BE2C (cell line): ENCODE data around the gene IPPK. TPM values are rescaled to one million over a fixed set of nuclear protein-coding genes. Genes with fewer than 3 reads are reported as not detected.

ENCODE experiments used
- DNase-seq: peaks from one replicate; pipeline ENCODE4 v3.0.0-alpha.2; 2020
- H3K27me3 ChIP-seq: fragments of 250-450 bp; sonication (Bioruptor Pico); 2 replicates; pipeline ENCODE4 v1.5.1; 2020; ENCODE audit warnings: mild to moderate bottlenecking
- H3K36me3 ChIP-seq: fragments of 250-450 bp; sonication (Bioruptor Pico); 2 replicates; pipeline ENCODE4 v1.5.1; 2020; ENCODE audit warnings: mild to moderate bottlenecking
- H3K4me1 ChIP-seq: fragments of 250-450 bp; sonication (Bioruptor Pico); 2 replicates; pipeline ENCODE4 v1.5.1; 2020
- H3K4me3 ChIP-seq: 2 replicates; pipeline ENCODE4 v1.5.1; 2011; ENCODE audit warnings: low read depth, low read length
- H3K9me3 ChIP-seq: fragments of 250-450 bp; sonication (Bioruptor Pico); 2 replicates; pipeline ENCODE4 v1.5.1; 2020
- polyA plus RNA-seq: library from polyadenylated mRNA; unstranded; fragments of >200 nt; gene quantifications from one replicate; pipeline ENCODE4 v1.2.1, GENCODE V29; 2012; ENCODE audit warnings: low read depth, missing spikeins; ENCODE audit not compliant: insufficient read length, insufficient read depth
- TF ChIP-seq, protein P1 (sequence below): IDR thresholded peaks from 2 replicates; pipeline ENCODE4 v1.5.1; 2012; ENCODE audit warnings: mild to moderate bottlenecking, low read depth, low read length

Gene IPPK, protein sequence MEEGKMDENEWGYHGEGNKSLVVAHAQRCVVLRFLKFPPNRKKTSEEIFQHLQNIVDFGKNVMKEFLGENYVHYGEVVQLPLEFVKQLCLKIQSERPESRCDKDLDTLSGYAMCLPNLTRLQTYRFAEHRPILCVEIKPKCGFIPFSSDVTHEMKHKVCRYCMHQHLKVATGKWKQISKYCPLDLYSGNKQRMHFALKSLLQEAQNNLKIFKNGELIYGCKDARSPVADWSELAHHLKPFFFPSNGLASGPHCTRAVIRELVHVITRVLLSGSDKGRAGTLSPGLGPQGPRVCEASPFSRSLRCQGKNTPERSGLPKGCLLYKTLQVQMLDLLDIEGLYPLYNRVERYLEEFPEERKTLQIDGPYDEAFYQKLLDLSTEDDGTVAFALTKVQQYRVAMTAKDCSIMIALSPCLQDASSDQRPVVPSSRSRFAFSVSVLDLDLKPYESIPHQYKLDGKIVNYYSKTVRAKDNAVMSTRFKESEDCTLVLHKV
- 17.6 TPM for polyA plus RNA-seq

DNA sequence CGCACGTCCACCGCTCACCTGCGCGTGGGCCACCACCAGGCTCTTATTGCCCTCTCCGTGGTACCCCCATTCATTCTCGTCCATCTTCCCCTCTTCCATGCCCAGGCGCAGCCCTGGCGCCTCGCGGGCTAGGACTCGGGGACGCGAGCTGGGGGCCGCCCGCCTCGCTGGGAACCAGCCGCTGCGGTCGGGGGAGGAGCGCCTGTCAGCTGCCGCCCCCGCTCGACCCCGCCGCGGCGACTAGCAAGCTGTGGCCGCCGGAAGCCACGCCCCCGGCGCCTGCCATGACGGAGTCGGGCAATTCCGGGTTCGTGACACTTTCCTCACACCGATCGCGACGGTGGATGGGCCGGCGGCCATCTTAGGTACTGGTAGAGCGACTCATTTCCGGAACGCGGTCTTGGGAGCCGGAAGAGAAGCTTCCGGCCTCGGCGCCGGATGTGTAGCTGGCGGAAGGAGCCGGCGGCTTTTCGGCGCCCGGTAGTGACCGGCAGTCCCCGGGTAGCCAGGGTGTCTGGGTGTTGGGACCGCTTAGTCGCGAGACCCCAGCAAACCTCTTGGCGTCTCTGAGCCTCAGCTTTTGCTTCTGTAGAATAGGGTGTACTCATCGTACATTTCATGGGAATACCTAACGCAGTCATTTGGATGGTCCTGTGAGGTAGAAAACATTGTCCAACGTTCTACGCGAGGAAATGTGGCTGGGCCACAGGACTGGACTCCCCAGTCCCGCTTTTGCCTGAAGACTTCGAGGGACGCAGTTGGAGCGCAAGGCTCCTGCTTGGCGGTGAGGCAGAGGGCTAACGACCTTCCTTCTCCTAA, at the start of gene IPPK:
IPPK (minus strand) TSS at position 242 of the 819 bp plus-strand sequence; CDS start at position 99, 143 bp downstream.
- H3K36me3 ChIP-seq, result no peaks in the 10 kb centered on the region; the same call in 1 of the 2 replicates
- TF ChIP-seq, protein P1, sequence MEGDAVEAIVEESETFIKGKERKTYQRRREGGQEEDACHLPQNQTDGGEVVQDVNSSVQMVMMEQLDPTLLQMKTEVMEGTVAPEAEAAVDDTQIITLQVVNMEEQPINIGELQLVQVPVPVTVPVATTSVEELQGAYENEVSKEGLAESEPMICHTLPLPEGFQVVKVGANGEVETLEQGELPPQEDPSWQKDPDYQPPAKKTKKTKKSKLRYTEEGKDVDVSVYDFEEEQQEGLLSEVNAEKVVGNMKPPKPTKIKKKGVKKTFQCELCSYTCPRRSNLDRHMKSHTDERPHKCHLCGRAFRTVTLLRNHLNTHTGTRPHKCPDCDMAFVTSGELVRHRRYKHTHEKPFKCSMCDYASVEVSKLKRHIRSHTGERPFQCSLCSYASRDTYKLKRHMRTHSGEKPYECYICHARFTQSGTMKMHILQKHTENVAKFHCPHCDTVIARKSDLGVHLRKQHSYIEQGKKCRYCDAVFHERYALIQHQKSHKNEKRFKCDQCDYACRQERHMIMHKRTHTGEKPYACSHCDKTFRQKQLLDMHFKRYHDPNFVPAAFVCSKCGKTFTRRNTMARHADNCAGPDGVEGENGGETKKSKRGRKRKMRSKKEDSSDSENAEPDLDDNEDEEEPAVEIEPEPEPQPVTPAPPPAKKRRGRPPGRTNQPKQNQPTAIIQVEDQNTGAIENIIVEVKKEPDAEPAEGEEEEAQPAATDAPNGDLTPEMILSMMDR, result no peak
- H3K27me3 ChIP-seq, result no peaks in the 10 kb centered on the region
- H3K4me1 ChIP-seq, result no peaks in the 10 kb centered on the region
- H3K9me3 ChIP-seq, result no peaks in the 10 kb centered on the region
- DNase-seq, result peak; percentile 99
- peak within 1 kb of the TSS; percentile 94 for H3K4me3 ChIP-seq

DNA sequence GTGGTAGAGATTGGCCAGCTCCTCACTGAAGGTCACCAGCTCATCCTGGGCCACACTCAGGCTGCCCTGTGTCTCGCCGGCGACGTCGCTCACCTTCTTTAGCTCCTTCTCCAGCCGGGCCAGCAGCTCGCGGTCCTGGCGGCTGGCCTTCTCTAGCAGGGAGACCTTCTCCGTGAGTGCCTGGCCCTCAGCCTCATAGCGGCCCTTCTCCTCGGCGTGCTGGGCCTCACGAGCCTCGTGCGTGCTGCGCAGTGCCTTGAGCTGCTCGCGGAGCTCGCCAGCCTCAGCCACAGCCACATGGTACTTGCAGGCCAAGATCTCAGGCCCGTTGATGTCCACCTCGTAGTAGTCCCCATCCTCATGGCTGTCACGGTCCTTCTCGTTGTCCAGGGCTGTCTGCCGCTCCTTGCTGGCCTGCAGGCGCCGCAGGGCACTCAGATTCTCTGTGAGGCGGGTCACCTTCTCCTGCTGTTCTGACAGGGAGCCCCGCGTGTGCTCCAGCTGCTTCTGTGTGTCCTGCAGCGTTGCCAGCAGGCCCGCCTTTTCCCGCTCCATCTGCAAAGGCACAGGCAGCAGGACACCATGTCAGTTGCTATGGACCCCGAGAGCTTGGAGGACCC, 49.2 kb upstream of the IPPK start:
- Histone ChIP-seq H3K9me3 (no peaks in the 10 kb centered on the region), H3K4me3 (no peak overlapping the region), H3K27me3 (no peaks in the 10 kb centered on the region), H3K4me1 (no peaks in the 10 kb centered on the region), H3K36me3 (peaks cover 86% of the 10 kb centered on the region)
- TF ChIP-seq, protein P1, result no peak
- no peak for DNase-seq

DNA sequence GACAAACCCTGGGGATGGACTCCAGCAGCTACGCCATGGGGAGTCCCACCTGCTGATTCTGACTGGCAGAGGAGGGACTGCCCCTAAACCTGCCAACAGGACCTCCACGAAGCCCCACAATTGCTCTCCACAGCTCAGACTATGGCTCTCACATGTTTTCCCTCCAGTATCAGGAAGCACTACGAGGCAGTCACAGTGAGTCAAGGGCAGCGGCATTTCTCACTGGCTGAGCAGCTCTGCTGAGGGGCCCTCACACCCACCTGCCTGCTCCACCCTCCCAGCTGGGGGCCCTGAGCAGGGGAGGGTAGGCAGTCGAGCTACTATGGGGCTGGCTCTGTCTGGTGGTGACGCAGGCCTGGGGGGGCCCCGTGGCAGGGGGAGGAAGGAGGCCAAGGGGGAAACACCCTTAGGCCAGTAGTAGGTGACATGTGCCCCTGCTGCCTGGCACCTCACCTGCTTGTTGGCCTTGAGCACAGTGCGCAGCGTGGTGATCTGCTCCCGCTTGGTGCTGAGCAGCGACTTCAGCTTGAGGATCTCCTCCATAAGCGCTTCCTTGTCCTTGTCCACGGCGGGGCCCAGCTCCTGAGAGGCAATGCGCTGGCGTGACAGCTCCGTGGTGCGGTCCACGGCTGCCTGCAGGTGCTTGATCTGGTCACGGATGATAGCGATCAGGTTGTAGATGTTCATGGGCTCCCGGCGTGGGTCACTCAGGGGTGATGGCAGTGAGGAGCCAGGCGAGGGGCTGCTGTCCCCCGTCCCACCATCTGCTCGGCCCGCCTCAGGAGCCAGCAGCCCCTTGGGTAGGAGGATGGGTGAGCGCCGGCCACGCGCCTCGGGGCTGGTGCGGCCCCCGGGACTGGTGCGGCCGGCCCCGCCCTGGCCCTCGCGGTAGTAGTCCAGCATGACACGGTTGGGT, 48.4 kb upstream of the IPPK start:
- DNase-seq, result no peak
- Histone ChIP-seq H3K36me3 (peaks cover 94% of the 10 kb centered on the region), H3K9me3 (no peaks in the 10 kb centered on the region), H3K4me3 (no peak overlapping the region), H3K27me3 (no peaks in the 10 kb centered on the region), H3K4me1 (no peaks in the 10 kb centered on the region)
- TF ChIP-seq, protein P1, result no peak

DNA sequence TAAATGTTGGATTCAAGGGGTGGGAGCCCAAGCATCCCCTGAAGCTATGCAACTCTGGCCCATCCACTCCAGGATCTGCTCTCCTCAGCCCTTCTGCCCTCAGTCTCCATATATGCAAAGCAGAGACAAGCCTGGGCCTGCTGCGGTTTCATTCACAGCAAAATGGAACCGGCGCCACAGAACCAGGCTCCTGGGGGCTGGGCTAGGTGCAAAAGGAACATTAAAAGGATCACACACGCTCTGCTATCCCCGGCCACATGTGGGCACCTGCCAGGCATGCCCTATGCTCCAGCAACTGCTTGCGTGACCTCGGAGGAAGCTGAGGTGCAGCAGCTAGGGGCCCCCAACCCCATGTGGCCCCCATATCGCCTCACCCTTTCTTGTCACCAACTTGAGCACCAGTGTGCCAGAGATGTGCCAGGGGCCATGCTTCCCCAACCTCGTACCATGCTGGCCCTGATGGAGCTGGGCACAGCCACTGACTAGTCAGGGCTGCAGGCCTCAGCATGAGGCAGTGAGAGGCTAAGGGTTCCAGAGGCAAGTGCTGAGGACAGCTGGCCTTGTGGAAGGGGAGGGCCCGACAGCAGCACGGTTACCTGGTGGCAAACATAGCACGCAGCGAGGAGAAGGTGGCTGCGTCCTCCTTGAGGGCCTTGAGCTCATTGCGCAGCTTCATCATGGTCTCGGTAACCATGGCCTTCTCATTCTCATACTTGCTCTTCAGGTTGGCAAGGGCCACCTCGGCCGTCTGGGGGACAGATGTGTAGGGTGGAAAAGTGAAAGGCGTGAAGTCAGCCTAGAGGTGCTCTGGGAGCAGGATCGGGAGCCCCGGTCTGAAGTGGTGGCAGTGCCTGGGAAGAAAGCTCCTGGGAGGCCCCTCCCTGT, 47.5 kb upstream of the IPPK start:
- no peak for DNase-seq
- Histone ChIP-seq H3K4me3 (no peak overlapping the region), H3K27me3 (no peaks in the 10 kb centered on the region), H3K9me3 (no peaks in the 10 kb centered on the region), H3K4me1 (no peaks in the 10 kb centered on the region), H3K36me3 (peaks cover 95% of the 10 kb centered on the region)
- TF ChIP-seq, protein P1, result no peak

DNA sequence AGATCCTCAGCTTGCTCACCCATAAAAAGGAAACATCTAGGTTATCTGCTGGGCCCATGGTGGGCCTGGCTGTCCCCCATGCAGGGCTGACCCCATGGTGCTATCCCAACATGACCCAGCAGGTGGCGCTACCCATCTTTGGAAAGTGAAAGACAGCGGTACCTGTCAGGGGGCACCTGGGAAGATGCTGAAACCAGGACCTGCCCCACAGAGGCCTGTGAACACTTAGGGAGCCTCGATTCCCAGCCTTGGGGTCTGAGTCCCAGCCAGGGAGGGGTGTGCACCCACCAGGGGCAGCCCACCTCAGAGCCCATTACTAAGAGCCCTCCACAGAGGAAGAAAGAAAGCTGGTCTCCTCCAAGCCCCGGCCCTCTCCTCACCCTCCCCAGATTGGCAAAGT, 46.6 kb upstream of the IPPK start:
- H3K4me1 ChIP-seq, result no peaks in the 10 kb centered on the region
- H3K27me3 ChIP-seq, result no peaks in the 10 kb centered on the region
- TF ChIP-seq, protein P1, result peak; percentile 94
- DNase-seq, result peak; percentile 82
- peaks cover 91% of the 10 kb centered on the region for H3K36me3 ChIP-seq
- no peaks in the 10 kb centered on the region for H3K9me3 ChIP-seq
- no peak overlapping the region for H3K4me3 ChIP-seq
